ENCODE data around the gene PHLDA1. TPM values are rescaled to one million over a fixed set of nuclear protein-coding genes. Genes with fewer than 3 reads are reported as not detected.
"Not testable (repeated sequence)": the region's sequence is repeated elsewhere in the genome, so short reads cannot be mapped to it uniquely, and the experiment has no call there.

Gene PHLDA1
- total and polyA plus RNA-seq, 10 donors, result 2.2 to 44.4 (median 20.6) TPM

- Histone ChIP-seq H3K9me3 (peaks cover 0 to 10% (median 8%) of the 10 kb centered on the region in 8 donors), H3K4me1 (peaks cover 0 to 31% (median 9%) of the 10 kb centered on the region in 6 donors), H3K27me3 (replicated peaks in 1 of 7) (no peaks in the 10 kb centered on the region), H3K36me3 (no peaks in the 10 kb centered on the region), H3K4me3 (no peak overlapping the region), H3K27ac (no peak overlapping the region)
- TF ChIP-seq, protein P1, sequence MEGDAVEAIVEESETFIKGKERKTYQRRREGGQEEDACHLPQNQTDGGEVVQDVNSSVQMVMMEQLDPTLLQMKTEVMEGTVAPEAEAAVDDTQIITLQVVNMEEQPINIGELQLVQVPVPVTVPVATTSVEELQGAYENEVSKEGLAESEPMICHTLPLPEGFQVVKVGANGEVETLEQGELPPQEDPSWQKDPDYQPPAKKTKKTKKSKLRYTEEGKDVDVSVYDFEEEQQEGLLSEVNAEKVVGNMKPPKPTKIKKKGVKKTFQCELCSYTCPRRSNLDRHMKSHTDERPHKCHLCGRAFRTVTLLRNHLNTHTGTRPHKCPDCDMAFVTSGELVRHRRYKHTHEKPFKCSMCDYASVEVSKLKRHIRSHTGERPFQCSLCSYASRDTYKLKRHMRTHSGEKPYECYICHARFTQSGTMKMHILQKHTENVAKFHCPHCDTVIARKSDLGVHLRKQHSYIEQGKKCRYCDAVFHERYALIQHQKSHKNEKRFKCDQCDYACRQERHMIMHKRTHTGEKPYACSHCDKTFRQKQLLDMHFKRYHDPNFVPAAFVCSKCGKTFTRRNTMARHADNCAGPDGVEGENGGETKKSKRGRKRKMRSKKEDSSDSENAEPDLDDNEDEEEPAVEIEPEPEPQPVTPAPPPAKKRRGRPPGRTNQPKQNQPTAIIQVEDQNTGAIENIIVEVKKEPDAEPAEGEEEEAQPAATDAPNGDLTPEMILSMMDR (IDR thresholded peaks at IDR 0.05 in 8 of 11, conservative IDR thresholded peaks at IDR 0.05 in 3 of 11), result no peak
- TF ChIP-seq POLR2A (IDR thresholded peaks at IDR 0.05), result no peak
- no peak for TF ChIP-seq POLR2AphosphoS5 (IDR thresholded peaks at IDR 0.05)
- intact Hi-C loops (cut with DNase I; ENCODE audit: low total_unique reads), result no loop called here
- DNase-seq, result no peak
- 84 to 92% (median 87%) methylated on average over 7 of the region's 7 CpGs for WGBS, 5 donors
Observed at GRCh38 chr12:75984577-75985182, 46.9 kb downstream of the PHLDA1 start.

- H3K36me3 ChIP-seq; H3K27me3 ChIP-seq (replicated peaks in 1 of 7); H3K4me3 ChIP-seq; intact Hi-C loops (cut with DNase I; ENCODE audit: low total_unique reads); H3K9me3 ChIP-seq; DNase-seq: not testable (repeated sequence)
- WGBS, 5 donors, result 96 to 100% (median 98%) methylated on average over 4 of the region's 4 CpGs
- Histone ChIP-seq H3K27ac (peak overlapping the region in 3 of 8 donors; percentile 19 to 44 (median 31)), H3K4me1 (peaks cover 2 to 39% (median 17%) of the 10 kb centered on the region in 6 donors)
Observed at GRCh38 chr12:75983851-75984250, 47.7 kb downstream of the PHLDA1 start.

DNA sequence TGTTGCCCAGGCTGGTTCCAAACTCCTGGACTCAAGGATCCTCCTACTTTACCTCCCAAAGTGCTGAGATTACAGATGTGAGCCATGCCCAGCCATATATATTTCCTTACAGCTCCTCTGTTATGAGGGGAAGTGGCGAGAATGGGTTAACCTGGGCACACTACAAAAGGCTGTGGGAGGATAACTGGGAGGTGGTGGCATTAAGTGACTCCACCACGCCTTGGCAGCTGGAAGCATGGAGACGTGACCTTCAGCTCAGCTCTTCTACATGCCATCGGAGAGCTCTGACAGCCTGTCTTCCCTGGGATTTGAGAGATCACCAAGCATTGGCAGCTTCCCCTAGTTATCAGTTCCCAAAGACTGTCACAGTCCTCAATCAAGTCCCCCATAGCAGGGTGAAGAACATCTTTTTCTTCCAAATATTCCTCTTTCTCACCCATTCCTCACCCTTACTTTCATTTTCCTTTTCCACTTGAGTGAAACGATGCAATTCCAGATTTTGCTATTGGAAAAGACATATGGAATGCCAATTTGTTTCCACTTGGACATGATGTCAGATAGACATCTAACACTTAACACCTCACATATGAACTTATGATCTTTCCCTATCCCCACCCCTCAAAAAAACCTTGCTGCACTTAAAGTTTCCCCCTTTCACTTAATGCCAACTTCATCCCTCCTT, 48.5 kb downstream of the PHLDA1 start:
- H3K36me3 ChIP-seq, result no peaks in the 10 kb centered on the region
- WGBS, 5 donors, result 60 to 69% (median 64%) methylated on average over 5 of the region's 5 CpGs
- H3K27me3 ChIP-seq (replicated peaks in 1 of 7), result no peaks in the 10 kb centered on the region
- TF ChIP-seq POLR2AphosphoS5 (IDR thresholded peaks at IDR 0.05), result no peak
- TF ChIP-seq, protein P1 (IDR thresholded peaks at IDR 0.05 in 8 of 11, conservative IDR thresholded peaks at IDR 0.05 in 3 of 11), result no peak
- no peak for TF ChIP-seq POLR2A (IDR thresholded peaks at IDR 0.05)
- H3K4me3 ChIP-seq, result peak overlapping the region in 2 of 8 donors; percentile 23 to 29
- no peak for DNase-seq
- intact Hi-C loops (cut with DNase I; ENCODE audit: low total_unique reads), result no loop called here
- H3K4me1 ChIP-seq, result peaks cover 9 to 46% (median 24%) of the 10 kb centered on the region in 6 donors
- peaks cover 0 to 6% (median 5%) of the 10 kb centered on the region in 8 donors for H3K9me3 ChIP-seq
- H3K27ac ChIP-seq, result peak overlapping the region in 4 of 8 donors; percentile 4 to 44 (median 24)

DNA sequence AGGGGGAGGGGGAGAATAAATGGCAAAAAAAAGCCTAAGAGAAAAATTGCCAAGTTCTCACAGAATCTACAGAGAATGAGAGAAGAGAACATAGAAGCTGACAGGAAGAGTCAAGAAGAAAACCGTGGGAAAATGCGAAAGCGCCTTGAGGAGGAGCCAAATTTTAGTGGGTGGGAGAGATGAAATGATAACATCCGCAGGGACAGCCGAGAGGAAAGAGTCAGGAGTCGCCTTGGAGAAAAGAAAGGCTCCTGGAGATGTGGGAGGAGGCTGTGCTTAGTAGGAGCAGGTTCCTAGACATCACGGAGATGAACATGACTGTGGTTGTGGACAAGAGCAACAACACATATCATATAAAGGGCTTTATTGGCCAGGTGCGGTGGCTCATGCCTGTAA, 49.4 kb downstream of the PHLDA1 start:
- TF ChIP-seq POLR2A (IDR thresholded peaks at IDR 0.05) (no peak), POLR2AphosphoS5 (IDR thresholded peaks at IDR 0.05) (no peak)
- TF ChIP-seq, protein P1 (IDR thresholded peaks at IDR 0.05 in 8 of 11, conservative IDR thresholded peaks at IDR 0.05 in 3 of 11), result no peak
- intact Hi-C loops (cut with DNase I; ENCODE audit: low total_unique reads), result no loop called here
- Histone ChIP-seq H3K9me3 (no peaks in the 10 kb centered on the region), H3K36me3 (no peaks in the 10 kb centered on the region), H3K4me1 (peaks cover 12 to 56% (median 31%) of the 10 kb centered on the region in 6 donors), H3K27ac (peak overlapping the region in 2 of 8 donors; percentile 31 to 44), H3K27me3 (replicated peaks in 1 of 7) (no peaks in the 10 kb centered on the region), H3K4me3 (no peak overlapping the region)
- DNase-seq, result no peak
- WGBS, 5 donors, result 60 to 82% (median 76%) methylated on average over 8 of the region's 8 CpGs
